ENCODE results near the gene MRPL57. TPM values are rescaled to one million over a fixed set of nuclear protein-coding genes. Genes with fewer than 3 reads are reported as not detected.
"Not testable (repeated sequence)": the region's sequence is repeated elsewhere in the genome, so short reads cannot be mapped to it uniquely, and the experiment has no call there.

MRPL57 gene
- 19.6 TPM for polyA plus RNA-seq
- long read RNA-seq, donor 1, transcript MRPL57-201 (2 exons, 2,246 nt) = major isoform, 35 of 44 reads
- long read RNA-seq, donor 1, partial matches to known transcripts = 0 of 44 reads
- long read RNA-seq, donor 1, other reads (novel, unspliced or antisense) = 9 of 44 reads
- long read RNA-seq, donor 2, transcript MRPL57-201 (2 exons, 2,246 nt) = major isoform, 73 of 90 reads
- long read RNA-seq, donor 2, partial matches to known transcripts = 0 of 90 reads
- long read RNA-seq, donor 2, other reads (novel, unspliced or antisense) = 17 of 90 reads
- long read RNA-seq, donor 3 = 0 reads
- long read RNA-seq, donor 4, transcript MRPL57-201 (2 exons, 2,246 nt) = major isoform, 14 of 14 reads
- long read RNA-seq, donor 4, partial matches to known transcripts = 0 of 14 reads
- long read RNA-seq, donor 4, other reads (novel, unspliced or antisense) = 0 of 14 reads
- long read RNA-seq, donor 5, transcript MRPL57-201 (2 exons, 2,246 nt) = major isoform, 40 of 40 reads
- long read RNA-seq, donor 5, partial matches to known transcripts = 0 of 40 reads
- long read RNA-seq, donor 5, other reads (novel, unspliced or antisense) = 0 of 40 reads
- long read RNA-seq, donor 6, transcript MRPL57-201 (2 exons, 2,246 nt) = major isoform, 65 of 77 reads
- long read RNA-seq, donor 6, partial matches to known transcripts = 0 of 77 reads
- long read RNA-seq, donor 6, other reads (novel, unspliced or antisense) = 12 of 77 reads
- long read RNA-seq, donor 7, transcript MRPL57-201 (2 exons, 2,246 nt) = major isoform, 43 of 53 reads
- long read RNA-seq, donor 7, partial matches to known transcripts = 10 of 53 reads
- long read RNA-seq, donor 7, other reads (novel, unspliced or antisense) = 0 of 53 reads
- long read RNA-seq, donor 8, transcript MRPL57-201 (2 exons, 2,246 nt) = major isoform, 114 of 132 reads
- long read RNA-seq, donor 8, partial matches to known transcripts = 0 of 132 reads
- long read RNA-seq, donor 8, other reads (novel, unspliced or antisense) = 18 of 132 reads
- long read RNA-seq, donor 9, transcript MRPL57-201 (2 exons, 2,246 nt) = major isoform, 65 of 115 reads
- long read RNA-seq, donor 9, partial matches to known transcripts = 23 of 115 reads
- long read RNA-seq, donor 9, other reads (novel, unspliced or antisense) = 27 of 115 reads
- long read RNA-seq, donor 10, transcript MRPL57-201 (2 exons, 2,246 nt) = major isoform, 75 of 94 reads
- long read RNA-seq, donor 10, partial matches to known transcripts = 0 of 94 reads
- long read RNA-seq, donor 10, other reads (novel, unspliced or antisense) = 19 of 94 reads
- long read RNA-seq, donor 11, transcript MRPL57-201 (2 exons, 2,246 nt) = major isoform, 43 of 57 reads
- long read RNA-seq, donor 11, partial matches to known transcripts = 0 of 57 reads
- long read RNA-seq, donor 11, other reads (novel, unspliced or antisense) = 14 of 57 reads

GRCh38 chr13:21176215-21176981, at the start of gene MRPL57, which contains the start of gene SKA3:
TSS of gene MRPL57 (plus strand) at chr13:21176658. CDS start at chr13:21176917, 259 bp downstream.
TSS of gene SKA3 (minus strand) at chr13:21176552. CDS start at chr13:21176477, 75 bp downstream.
- Histone ChIP-seq H3K27me3 (ENCODE audit: control insufficient read depth, insufficient read depth, low read length) (no peaks in the 10 kb centered on the region), H3K4me3 (ENCODE audit: low read length) (peak within 1 kb of the TSS; percentile 94), H3K4me1 (ENCODE audit: control insufficient read depth, insufficient read depth, low read length) (peaks cover 3% of the 10 kb centered on the region), H3K36me3 (ENCODE audit: control insufficient read depth, insufficient read depth, low read length) (peaks cover 2% of the 10 kb centered on the region), H3K9me3 (ENCODE audit: control insufficient read depth, low read depth, low read length) (no peaks in the 10 kb centered on the region), H3K27ac (ENCODE audit: low read length) (peak within 1 kb of the TSS; percentile 97)
- DNase-seq = peak; percentile 93 to 95
- no CpG with 5 or more reads among the region's 93 CpGs for WGBS (ENCODE audit: insufficient coverage, low lambda C conversion rate)

GRCh38 chr13:21130116-21130515, 46.3 kb upstream of the MRPL57 start:
- H3K4me1 ChIP-seq (ENCODE audit: control insufficient read depth, insufficient read depth, low read length) = no peaks in the 10 kb centered on the region
- H3K27me3 ChIP-seq (ENCODE audit: control insufficient read depth, insufficient read depth, low read length) = no peaks in the 10 kb centered on the region
- no peaks in the 10 kb centered on the region for H3K36me3 ChIP-seq (ENCODE audit: control insufficient read depth, insufficient read depth, low read length)
- H3K9me3 ChIP-seq (ENCODE audit: control insufficient read depth, low read depth, low read length) = no peaks in the 10 kb centered on the region
- WGBS (ENCODE audit: insufficient coverage, low lambda C conversion rate) = no CpG with 5 or more reads among the region's 2 CpGs
- no peak for DNase-seq
- H3K4me3 ChIP-seq (ENCODE audit: low read length) = no peak overlapping the region
- no peak overlapping the region for H3K27ac ChIP-seq (ENCODE audit: low read length)

GRCh38 chr13:21133077-21133476, 43.4 kb upstream of the MRPL57 start:
- no peak overlapping the region for H3K4me3 ChIP-seq (ENCODE audit: low read length)
- WGBS (ENCODE audit: insufficient coverage, low lambda C conversion rate) = 100% methylated on average over 1 of the region's 3 CpGs
- no peak for DNase-seq

GRCh38 chr13:21134475-21134874, 42.0 kb upstream of the MRPL57 start:
- H3K9me3 ChIP-seq (ENCODE audit: control insufficient read depth, low read depth, low read length) = no peaks in the 10 kb centered on the region
- H3K4me1 ChIP-seq (ENCODE audit: control insufficient read depth, insufficient read depth, low read length) = no peaks in the 10 kb centered on the region
- H3K27ac ChIP-seq (ENCODE audit: low read length) = no peak overlapping the region
- DNase-seq = no peak
- H3K4me3 ChIP-seq (ENCODE audit: low read length) = no peak overlapping the region
- H3K36me3 ChIP-seq (ENCODE audit: control insufficient read depth, insufficient read depth, low read length) = no peaks in the 10 kb centered on the region
- H3K27me3 ChIP-seq (ENCODE audit: control insufficient read depth, insufficient read depth, low read length) = peaks cover 2% of the 10 kb centered on the region
- WGBS (ENCODE audit: insufficient coverage, low lambda C conversion rate) = no CpG with 5 or more reads among the region's 5 CpGs

More at GRCh38 chr13:21133077-21133476, 43.4 kb upstream of the MRPL57 start:
- Histone ChIP-seq H3K9me3 (ENCODE audit: control insufficient read depth, low read depth, low read length) (no peaks in the 10 kb centered on the region), H3K4me1 (ENCODE audit: control insufficient read depth, insufficient read depth, low read length) (no peaks in the 10 kb centered on the region), H3K36me3 (ENCODE audit: control insufficient read depth, insufficient read depth, low read length) (no peaks in the 10 kb centered on the region), H3K27ac (ENCODE audit: low read length) (no peak overlapping the region), H3K27me3 (ENCODE audit: control insufficient read depth, insufficient read depth, low read length) (peaks cover 2% of the 10 kb centered on the region)

- not testable (repeated sequence) for H3K27ac ChIP-seq (ENCODE audit: low read length); H3K36me3 ChIP-seq (ENCODE audit: control insufficient read depth, insufficient read depth, low read length); H3K4me1 ChIP-seq (ENCODE audit: control insufficient read depth, insufficient read depth, low read length); H3K27me3 ChIP-seq (ENCODE audit: control insufficient read depth, insufficient read depth, low read length); H3K9me3 ChIP-seq (ENCODE audit: control insufficient read depth, low read depth, low read length); DNase-seq; H3K4me3 ChIP-seq (ENCODE audit: low read length)
- WGBS (ENCODE audit: insufficient coverage, low lambda C conversion rate) = no CpG with 5 or more reads among the region's 6 CpGs
Measured at GRCh38 chr13:21135833-21136232, 40.6 kb upstream of the MRPL57 start.

- H3K36me3 ChIP-seq (ENCODE audit: control insufficient read depth, insufficient read depth, low read length) = peaks cover 7% of the 10 kb centered on the region
- DNase-seq = no peak
- WGBS (ENCODE audit: insufficient coverage, low lambda C conversion rate) = no CpG with 5 or more reads among the region's 5 CpGs
Measured at GRCh38 chr13:21137696-21138095, 38.8 kb upstream of the MRPL57 start.

GRCh38 chr13:21138561-21138960, 37.9 kb upstream of the MRPL57 start:
- no CpG with 5 or more reads among the region's 1 CpG for WGBS (ENCODE audit: insufficient coverage, low lambda C conversion rate)

More at GRCh38 chr13:21137696-21138095, 38.8 kb upstream of the MRPL57 start:
- Histone ChIP-seq H3K27me3 (ENCODE audit: control insufficient read depth, insufficient read depth, low read length) (peaks cover 2% of the 10 kb centered on the region), H3K4me1 (ENCODE audit: control insufficient read depth, insufficient read depth, low read length) (peaks cover 4% of the 10 kb centered on the region), H3K27ac (ENCODE audit: low read length) (no peak overlapping the region), H3K4me3 (ENCODE audit: low read length) (no peak overlapping the region), H3K9me3 (ENCODE audit: control insufficient read depth, low read depth, low read length) (no peaks in the 10 kb centered on the region)

GRCh38 chr13:21139374-21139773, 37.1 kb upstream of the MRPL57 start:
- Histone ChIP-seq H3K4me1 (ENCODE audit: control insufficient read depth, insufficient read depth, low read length) (peaks cover 4% of the 10 kb centered on the region), H3K9me3 (ENCODE audit: control insufficient read depth, low read depth, low read length) (no peaks in the 10 kb centered on the region), H3K4me3 (ENCODE audit: low read length) (peak overlapping the region; percentile 63), H3K27ac (ENCODE audit: low read length) (no peak overlapping the region), H3K27me3 (ENCODE audit: control insufficient read depth, insufficient read depth, low read length) (peaks cover 2% of the 10 kb centered on the region), H3K36me3 (ENCODE audit: control insufficient read depth, insufficient read depth, low read length) (peaks cover 17% of the 10 kb centered on the region)
- WGBS (ENCODE audit: insufficient coverage, low lambda C conversion rate) = 100% methylated on average over 2 of the region's 12 CpGs
- no peak for DNase-seq

More at GRCh38 chr13:21138561-21138960, 37.9 kb upstream of the MRPL57 start:
- DNase-seq = no peak
- H3K4me1 ChIP-seq (ENCODE audit: control insufficient read depth, insufficient read depth, low read length) = peaks cover 4% of the 10 kb centered on the region
- H3K36me3 ChIP-seq (ENCODE audit: control insufficient read depth, insufficient read depth, low read length) = peaks cover 13% of the 10 kb centered on the region
- no peak overlapping the region for H3K27ac ChIP-seq (ENCODE audit: low read length)
- peaks cover 2% of the 10 kb centered on the region for H3K27me3 ChIP-seq (ENCODE audit: control insufficient read depth, insufficient read depth, low read length)
- no peak overlapping the region for H3K4me3 ChIP-seq (ENCODE audit: low read length)
- H3K9me3 ChIP-seq (ENCODE audit: control insufficient read depth, low read depth, low read length) = no peaks in the 10 kb centered on the region

- DNase-seq = no peak
- Histone ChIP-seq H3K4me1 (ENCODE audit: control insufficient read depth, insufficient read depth, low read length) (peaks cover 4% of the 10 kb centered on the region), H3K27me3 (ENCODE audit: control insufficient read depth, insufficient read depth, low read length) (no peaks in the 10 kb centered on the region), H3K27ac (ENCODE audit: low read length) (no peak overlapping the region), H3K4me3 (ENCODE audit: low read length) (no peak overlapping the region), H3K36me3 (ENCODE audit: control insufficient read depth, insufficient read depth, low read length) (peaks cover 29% of the 10 kb centered on the region), H3K9me3 (ENCODE audit: control insufficient read depth, low read depth, low read length) (no peaks in the 10 kb centered on the region)
- no CpG with 5 or more reads among the region's 3 CpGs for WGBS (ENCODE audit: insufficient coverage, low lambda C conversion rate)
Measured at GRCh38 chr13:21142766-21143165, 33.7 kb upstream of the MRPL57 start.
